Measurements from ENCODE around the gene CALR.

Gene CALR

GRCh38 chr19:12893582-12893981, 44.8 kb upstream of the CALR start:
- no peaks in the 10 kb centered on the region for H3K9me3 ChIP-seq (ENCODE audit: control insufficient read depth, insufficient read depth, low read depth, low read length)
- peaks cover 0 to 42% of the 10 kb centered on the region in 2 experiments; a peak in 2 of 3 replicates for H3K36me3 ChIP-seq (ENCODE audit: control insufficient read depth in 2 of 2, insufficient read depth in 1 of 2, low read length in 2 of 2)
- no peak overlapping the region for H3K4me3 ChIP-seq (ENCODE audit: low read depth, low read length)
- POLR2A ChIA-PET, result interaction anchor here (1.3 kb wide), 1 partner anchor 25 kb away, joined by 3 read pairs; the partner anchor contains the start of gene SYCE2
- H3K27ac ChIP-seq (ENCODE audit: extremely low read depth, low read depth, low read length), result no peak overlapping the region
- CTCF ChIA-PET, result interaction anchor here (0.6 to 0.7 kb wide), 2 partner anchors 17 to 133 kb away, joined by 3 read pairs; no protein-coding TSS in a partner anchor
- no peaks in the 10 kb centered on the region for H3K4me1 ChIP-seq (ENCODE audit: control insufficient read depth, insufficient read depth, low read length)
- TF ChIP-seq REPIN1 (tag by site-specific recombination; IDR thresholded peaks at IDR 0.05; ENCODE audit: low read depth) (no peak), ZNF600 (tag by site-specific recombination; IDR thresholded peaks at IDR 0.05) (no peak), KLF16 (tag by site-specific recombination; IDR thresholded peaks at IDR 0.05) (no peak), KLF1 (tag by site-specific recombination; IDR thresholded peaks at IDR 0.05) (no peak), ZBTB11 (tag by site-specific recombination; conservative IDR thresholded peaks at IDR 0.05; ENCODE audit: low read depth) (no peak), ZBTB8A (tag by site-specific recombination; IDR thresholded peaks at IDR 0.05) (no peak), RBAK (tag by site-specific recombination; IDR thresholded peaks at IDR 0.05) (no peak), SP3 (tag by site-specific recombination; IDR thresholded peaks at IDR 0.05) (no peak), ZFP41 (tag by site-specific recombination; IDR thresholded peaks at IDR 0.05; ENCODE audit: borderline replicate concordance) (no peak)

- no peak overlapping the region for H3K27ac ChIP-seq (ENCODE audit: extremely low read depth, low read depth, low read length)
- ChIA-PET POLR2A (no interaction called here), CTCF (interaction anchor here (0.6 to 2.5 kb wide), 2 partner anchors 11 to 36 kb away, joined by 3 to 7 read pairs; no protein-coding TSS in a partner anchor)
- H3K36me3 ChIP-seq (ENCODE audit: control insufficient read depth in 2 of 2, insufficient read depth in 1 of 2, low read length in 2 of 2), result peaks cover 0 to 52% of the 10 kb centered on the region in 2 experiments; a peak in 2 of 3 replicates
- no peaks in the 10 kb centered on the region for H3K9me3 ChIP-seq (ENCODE audit: control insufficient read depth, insufficient read depth, low read depth, low read length)
- H3K4me1 ChIP-seq (ENCODE audit: control insufficient read depth, insufficient read depth, low read length), result no peaks in the 10 kb centered on the region
- no peak overlapping the region for H3K4me3 ChIP-seq (ENCODE audit: low read depth, low read length)
- no peak for TF ChIP-seq ZNF629 (tag by site-specific recombination; IDR thresholded peaks at IDR 0.05)
- TF ChIP-seq ZNF580 (tag by site-specific recombination; IDR thresholded peaks at IDR 0.05), result no peak
- TF ChIP-seq KLF1 (tag by site-specific recombination; IDR thresholded peaks at IDR 0.05), result no peak
- TF ChIP-seq BCL11B (tag by site-specific recombination; IDR thresholded peaks at IDR 0.05; ENCODE audit: low read depth), result no peak
- TF ChIP-seq ZNF600 (tag by site-specific recombination; IDR thresholded peaks at IDR 0.05), result no peak
- no peak for TF ChIP-seq ZBTB17 (tag by site-specific recombination; IDR thresholded peaks at IDR 0.05)
- TF ChIP-seq GFI1B (tag by site-specific recombination; IDR thresholded peaks at IDR 0.05), result no peak
These were observed 41.9 kb upstream of the CALR start for GRCh38 chr19:12896460-12896859.

GRCh38 chr19:12899891-12900518, 38.4 kb upstream of the CALR start:
- Histone ChIP-seq H3K9me3 (ENCODE audit: control insufficient read depth, insufficient read depth, low read depth, low read length) (no peaks in the 10 kb centered on the region), H3K27ac (ENCODE audit: extremely low read depth, low read depth, low read length) (no peak overlapping the region), H3K4me1 (ENCODE audit: control insufficient read depth, insufficient read depth, low read length) (no peaks in the 10 kb centered on the region), H3K36me3 (ENCODE audit: control insufficient read depth in 2 of 2, insufficient read depth in 1 of 2, low read length in 2 of 2) (peaks cover 0 to 35% of the 10 kb centered on the region in 2 experiments; a peak in 2 of 3 replicates), H3K4me3 (ENCODE audit: low read depth, low read length) (no peak overlapping the region)
- CTCF ChIA-PET, result interaction anchor here (1.0 to 1.9 kb wide), 2 partner anchors 52 to 61 kb away, joined by 4 to 7 read pairs; no protein-coding TSS in a partner anchor
- POLR2A ChIA-PET, result interaction anchor here (1.4 to 4.6 kb wide), 3 partner anchors 9 to 33 kb away, joined by 7 to 25 read pairs (median 10); partner anchors contain the start of genes FARSA and GCDH
- TF ChIP-seq ZNF658 (tag by site-specific recombination; IDR thresholded peaks at IDR 0.05), result no peak
- TF ChIP-seq BCL6B (tag by site-specific recombination; IDR thresholded peaks at IDR 0.05), result no peak
- no peak for TF ChIP-seq ZNF169 (tag by site-specific recombination; IDR thresholded peaks at IDR 0.05)
- TF ChIP-seq ZNF580 (tag by site-specific recombination; IDR thresholded peaks at IDR 0.05), result no peak
- TF ChIP-seq REST (tag by site-specific recombination; IDR thresholded peaks at IDR 0.05), result no peak
- TF ChIP-seq ZNF521 (tag by site-specific recombination; IDR thresholded peaks at IDR 0.05), result no peak
- no peak for TF ChIP-seq ELK4 (IDR thresholded peaks at IDR 0.05; ENCODE audit: borderline replicate concordance, low read depth, low read length)
